Skeletal muscle cell (primary cell): ENCODE results near the gene ODAD4.

Source experiments
- DNase-seq: peaks from one replicate; pipeline ENCODE4 v3.0.0-alpha.2; 2010; ENCODE audit warnings: low read depth
- H3K4me3 ChIP-seq: 2 replicates; pipeline ENCODE4 v1.5.1; 2011; ENCODE audit warnings: low read depth, mild to moderate bottlenecking, control low read depth, low read length, moderate library complexity

ODAD4 gene, protein sequence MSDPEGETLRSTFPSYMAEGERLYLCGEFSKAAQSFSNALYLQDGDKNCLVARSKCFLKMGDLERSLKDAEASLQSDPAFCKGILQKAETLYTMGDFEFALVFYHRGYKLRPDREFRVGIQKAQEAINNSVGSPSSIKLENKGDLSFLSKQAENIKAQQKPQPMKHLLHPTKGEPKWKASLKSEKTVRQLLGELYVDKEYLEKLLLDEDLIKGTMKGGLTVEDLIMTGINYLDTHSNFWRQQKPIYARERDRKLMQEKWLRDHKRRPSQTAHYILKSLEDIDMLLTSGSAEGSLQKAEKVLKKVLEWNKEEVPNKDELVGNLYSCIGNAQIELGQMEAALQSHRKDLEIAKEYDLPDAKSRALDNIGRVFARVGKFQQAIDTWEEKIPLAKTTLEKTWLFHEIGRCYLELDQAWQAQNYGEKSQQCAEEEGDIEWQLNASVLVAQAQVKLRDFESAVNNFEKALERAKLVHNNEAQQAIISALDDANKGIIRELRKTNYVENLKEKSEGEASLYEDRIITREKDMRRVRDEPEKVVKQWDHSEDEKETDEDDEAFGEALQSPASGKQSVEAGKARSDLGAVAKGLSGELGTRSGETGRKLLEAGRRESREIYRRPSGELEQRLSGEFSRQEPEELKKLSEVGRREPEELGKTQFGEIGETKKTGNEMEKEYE

DNA sequence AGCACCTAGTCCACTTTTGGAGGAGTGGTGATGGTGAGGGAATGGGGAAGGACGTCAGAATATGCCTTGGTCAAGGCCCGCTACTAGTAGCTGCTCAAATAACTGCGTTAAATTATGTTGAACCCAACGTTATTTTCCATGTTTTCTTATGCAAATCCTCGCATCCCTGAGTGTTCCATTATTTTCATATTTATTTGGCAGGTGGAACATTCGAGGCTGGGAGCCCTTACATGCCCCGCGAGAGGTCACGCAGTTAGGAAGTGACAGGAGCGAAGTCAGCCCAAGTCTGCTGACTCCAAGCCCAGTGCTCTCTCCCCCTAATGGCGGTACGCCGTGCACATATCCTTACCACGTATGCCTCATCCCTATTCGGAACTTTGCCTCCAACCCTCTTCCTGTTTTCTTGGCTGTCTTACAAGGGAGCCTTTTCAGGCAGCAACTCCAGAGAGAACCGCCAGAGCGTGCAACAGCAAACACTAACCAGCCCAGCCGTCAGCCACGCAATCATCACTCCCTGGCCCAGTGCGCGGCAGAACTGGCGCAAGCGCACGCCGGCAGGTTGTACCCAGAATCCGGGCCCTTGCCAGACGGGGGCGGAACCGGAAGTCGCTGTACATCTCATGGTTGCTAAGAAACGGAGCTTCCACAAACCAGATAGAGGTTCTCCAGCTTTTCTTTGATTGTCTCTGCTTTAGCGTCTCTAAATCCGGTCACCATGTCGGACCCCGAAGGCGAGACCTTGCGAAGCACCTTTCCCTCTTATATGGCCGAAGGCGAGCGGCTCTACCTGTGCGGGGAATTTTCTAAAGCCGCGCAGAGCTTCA, at the start of gene ODAD4:
TSS of gene ODAD4 (plus strand) at position 609 of the 824 bp plus-strand sequence. CDS start at position 716, 107 bp downstream.
- peak; percentile 89 for DNase-seq
- peak within 1 kb of the TSS; percentile 60 for H3K4me3 ChIP-seq

DNA sequence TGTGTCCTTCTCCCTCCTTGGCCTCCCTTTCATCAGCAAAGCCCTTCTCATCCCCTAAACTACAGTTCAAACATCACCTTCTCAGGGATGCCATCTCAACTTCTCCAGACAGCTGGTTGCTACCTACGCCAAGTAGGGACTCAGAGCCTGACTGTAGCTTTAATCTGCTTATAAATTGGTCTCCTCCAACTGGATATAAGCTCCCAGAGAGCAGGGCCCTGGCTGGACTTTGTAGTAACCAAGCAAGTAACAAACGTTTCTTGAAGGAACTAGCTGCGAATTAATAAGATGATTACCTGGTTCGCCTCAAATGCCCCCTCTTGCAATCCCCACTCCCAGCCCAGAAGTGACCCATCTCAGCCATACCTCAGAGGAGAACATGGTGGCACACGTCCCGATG, 47.7 kb upstream of the ODAD4 start:
- no peak for DNase-seq
- H3K4me3 ChIP-seq = no peak overlapping the region

DNA sequence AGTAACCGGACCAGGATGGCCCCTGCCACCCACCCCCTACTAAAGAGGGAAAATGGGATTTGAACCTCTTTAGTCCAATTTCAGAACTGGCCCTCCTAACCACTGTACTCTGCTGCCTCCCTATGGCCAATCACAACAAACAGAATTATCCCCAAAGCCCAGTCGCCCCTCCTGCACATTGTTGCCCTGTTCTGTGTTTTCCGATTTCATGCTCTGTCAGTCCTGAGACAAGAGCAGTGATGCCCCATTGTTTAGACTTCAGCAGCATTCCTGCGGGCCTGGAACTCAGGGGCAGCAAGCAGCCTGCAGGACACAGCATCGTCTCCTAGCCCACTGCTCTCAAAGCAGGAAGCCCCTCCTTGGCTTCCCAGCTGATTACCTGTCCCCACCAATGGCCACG, 44.7 kb upstream of the ODAD4 start:
- H3K4me3 ChIP-seq = no peak overlapping the region
- no peak for DNase-seq

DNA sequence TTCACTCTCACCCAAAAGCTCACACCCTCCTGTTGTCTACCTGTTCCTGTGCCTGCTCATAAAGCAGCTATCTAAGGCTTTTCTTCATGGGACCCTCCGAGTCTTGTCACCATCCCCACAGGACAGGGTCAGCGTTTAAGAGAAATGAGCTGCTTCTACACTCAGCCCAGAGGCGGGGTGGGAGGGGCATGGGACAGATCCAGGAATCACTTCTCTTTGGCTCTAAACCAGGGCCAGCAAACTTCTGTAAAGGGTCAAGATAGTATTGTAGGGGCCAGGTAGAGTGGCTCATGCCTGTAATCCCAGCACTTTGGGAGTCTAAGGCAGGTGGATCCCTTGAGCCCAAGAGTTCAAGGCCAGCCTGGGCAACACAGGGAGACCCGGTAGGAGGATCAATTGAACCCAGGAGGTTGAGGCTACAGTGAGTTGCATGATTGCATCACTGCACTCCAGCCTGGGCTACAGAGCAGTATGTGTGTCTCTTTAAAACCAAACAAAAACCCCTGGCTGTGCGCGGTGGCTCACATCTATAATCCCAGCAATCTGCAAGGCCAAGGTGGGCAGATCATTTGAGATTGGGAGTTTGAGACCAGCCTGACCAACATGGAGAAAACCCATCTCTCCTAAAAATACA, 42.0 kb upstream of the ODAD4 start:
- DNase-seq = no peak
- H3K4me3 ChIP-seq = no peak overlapping the region

DNA sequence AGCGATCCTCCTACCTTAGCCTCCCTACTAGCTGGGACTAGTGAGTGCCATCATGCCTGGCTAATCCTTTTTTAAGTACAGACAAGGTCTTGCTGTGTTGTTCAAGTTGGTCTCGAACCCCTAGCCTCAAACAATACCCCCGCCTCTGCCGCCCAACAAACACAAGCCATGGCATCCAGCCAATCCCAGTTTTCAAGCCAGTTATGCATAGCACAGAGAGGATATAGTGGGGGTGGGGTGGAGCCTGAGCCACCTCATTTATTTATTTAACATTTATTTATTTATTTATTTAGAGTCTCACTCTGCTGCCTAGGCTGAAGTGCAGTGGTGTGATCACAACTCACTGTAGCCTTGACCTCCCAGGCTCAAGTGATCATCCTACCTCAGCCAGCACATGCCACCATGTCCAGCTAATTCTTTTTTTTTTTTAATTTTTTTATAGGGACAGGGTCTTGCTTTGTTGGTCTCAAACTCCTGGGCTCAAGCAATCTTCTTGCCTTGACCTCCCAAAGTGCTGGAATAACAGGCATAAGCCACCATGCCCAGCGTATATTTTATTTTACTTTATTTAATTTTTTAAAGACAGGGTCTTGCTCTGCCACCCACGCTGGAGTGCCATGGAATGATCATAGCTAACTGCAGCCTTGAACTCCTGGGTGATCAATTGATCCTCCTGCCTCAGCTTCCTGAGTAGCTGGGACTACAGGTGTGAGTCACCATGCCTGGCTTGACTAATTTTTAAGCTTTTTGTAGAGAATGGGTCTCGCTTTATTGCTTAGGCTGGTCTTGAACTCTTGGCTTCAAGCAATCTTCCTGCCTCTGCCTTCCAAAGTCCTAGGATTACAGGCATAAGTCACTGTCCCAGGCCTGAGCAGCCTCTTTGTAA, 39.0 kb upstream of the ODAD4 start:
- H3K4me3 ChIP-seq = no peak overlapping the region
- no peak for DNase-seq

DNA sequence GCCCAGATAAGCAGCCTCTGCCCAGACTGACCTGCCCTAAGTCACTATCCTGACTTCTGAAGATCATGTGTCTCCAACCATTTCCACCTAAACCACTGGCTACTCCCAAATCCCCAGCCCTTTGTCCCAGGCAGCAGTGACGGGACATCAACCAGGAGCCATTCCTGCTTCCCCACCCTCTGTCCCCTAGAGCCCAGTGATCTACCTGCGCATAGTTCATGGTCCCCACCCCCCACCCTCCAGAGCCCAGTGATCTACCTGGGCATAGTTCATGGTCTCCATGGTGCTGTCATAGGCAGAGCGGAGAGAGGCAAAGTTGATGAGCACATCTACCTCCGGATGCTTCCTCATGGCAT, 38.4 kb upstream of the ODAD4 start:
- DNase-seq = no peak
- H3K4me3 ChIP-seq = no peak overlapping the region

DNA sequence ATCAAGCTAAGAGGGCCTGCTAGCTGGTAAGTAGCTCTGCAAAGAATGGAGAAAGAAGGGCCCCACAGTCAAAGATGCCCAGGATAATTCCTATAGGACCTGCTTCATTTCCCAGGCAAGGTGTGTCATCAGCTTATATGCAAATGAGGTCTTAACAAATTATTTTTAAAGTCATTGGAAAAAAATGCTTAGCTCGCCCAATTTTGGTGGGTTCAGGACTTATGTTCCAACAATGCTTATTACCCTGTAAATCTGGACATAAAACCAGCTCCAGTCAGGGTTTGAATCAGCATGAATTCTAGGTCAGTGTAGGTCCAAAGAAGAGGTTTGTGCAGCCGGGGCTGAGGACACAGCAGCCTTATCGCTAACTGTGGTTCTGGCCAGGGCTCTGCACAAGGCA, 37.0 kb upstream of the ODAD4 start:
- H3K4me3 ChIP-seq = no peak overlapping the region
- no peak for DNase-seq

DNA sequence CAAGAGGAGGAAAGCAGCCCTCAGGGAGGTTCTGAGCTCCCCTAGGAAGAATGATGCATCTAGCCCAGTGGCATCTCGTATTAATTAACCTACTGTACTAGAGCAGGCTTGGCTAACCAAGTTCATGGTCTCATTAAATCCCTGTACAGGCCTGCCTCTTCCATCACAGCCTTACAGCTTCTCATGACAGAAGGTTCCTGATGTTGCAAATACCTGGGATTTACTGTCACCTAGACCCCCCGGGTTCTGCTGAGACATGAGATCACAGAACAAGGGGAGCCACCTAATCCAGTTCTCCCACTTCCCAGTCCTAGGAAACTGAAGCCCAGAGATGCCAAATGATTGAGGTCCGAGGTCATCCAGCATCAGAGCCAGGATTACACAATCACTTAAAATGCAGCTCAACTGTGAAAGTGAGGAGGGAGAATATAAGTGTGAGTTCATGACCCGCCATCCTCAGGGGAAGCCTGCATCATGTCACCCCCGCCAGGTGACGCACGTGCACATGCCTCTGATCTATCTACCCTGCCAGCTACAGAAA, 35.6 kb upstream of the ODAD4 start:
- DNase-seq = peak; percentile 61
- no peak overlapping the region for H3K4me3 ChIP-seq

DNA sequence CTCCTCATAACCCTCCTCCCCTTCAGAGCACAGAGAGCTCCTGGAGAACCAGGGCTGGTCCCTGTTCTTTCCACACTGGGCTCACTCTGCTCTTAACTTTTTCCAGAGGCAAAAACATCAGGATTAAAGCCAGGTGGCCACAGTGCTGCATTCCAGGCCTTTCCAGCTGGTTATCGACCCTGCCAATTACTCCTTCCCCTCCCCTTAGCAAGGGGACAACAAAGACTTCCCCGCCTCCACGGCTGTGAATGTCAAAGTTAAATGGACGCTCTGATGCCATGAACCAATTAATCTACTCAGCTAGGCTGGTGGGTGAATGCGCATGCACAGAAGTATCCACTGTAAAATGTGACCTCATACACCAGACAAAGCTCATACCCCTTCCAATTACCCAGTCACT, 34.8 kb upstream of the ODAD4 start:
- H3K4me3 ChIP-seq = no peak overlapping the region
- DNase-seq = no peak

DNA sequence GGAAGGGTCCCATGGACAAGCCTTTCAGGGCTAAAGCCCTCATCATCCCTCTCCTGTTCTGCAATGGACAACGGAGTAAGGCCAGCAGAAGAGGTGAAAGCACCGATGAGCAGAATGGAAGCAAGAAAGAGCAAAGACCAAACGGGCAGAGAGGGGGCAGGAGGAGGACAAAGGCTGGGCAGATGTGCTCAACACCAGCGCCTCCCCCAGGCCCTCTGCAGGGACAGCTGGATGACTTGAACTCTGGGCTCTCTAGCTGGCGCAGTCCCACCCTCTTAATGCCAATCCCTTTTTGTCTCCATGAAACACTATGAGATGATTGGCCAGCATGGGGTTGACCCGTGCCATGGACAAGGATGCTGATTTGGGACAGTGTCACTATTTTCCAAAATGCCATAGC, 33.7 kb upstream of the ODAD4 start:
- no peak overlapping the region for H3K4me3 ChIP-seq
- no peak for DNase-seq

DNA sequence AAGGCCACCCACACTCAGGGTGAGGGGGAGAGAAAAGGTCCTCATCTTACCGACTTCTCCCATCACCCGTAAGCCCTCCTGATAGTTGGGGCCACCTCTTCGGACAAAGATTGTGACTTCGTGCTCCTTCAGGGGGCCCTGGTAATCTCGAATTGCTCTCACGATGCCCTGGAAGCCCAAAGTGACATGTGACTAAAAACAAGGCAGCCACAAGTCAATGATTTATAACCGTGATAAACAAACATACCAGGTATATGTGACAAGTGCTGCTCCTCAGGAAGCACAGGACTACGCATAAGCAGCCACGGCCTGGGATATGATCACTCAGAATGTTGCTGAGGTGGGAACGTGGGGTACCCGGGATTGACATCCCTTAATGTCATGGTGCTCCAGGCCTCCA, 28.8 kb upstream of the ODAD4 start:
- H3K4me3 ChIP-seq = no peak overlapping the region
- no peak for DNase-seq

DNA sequence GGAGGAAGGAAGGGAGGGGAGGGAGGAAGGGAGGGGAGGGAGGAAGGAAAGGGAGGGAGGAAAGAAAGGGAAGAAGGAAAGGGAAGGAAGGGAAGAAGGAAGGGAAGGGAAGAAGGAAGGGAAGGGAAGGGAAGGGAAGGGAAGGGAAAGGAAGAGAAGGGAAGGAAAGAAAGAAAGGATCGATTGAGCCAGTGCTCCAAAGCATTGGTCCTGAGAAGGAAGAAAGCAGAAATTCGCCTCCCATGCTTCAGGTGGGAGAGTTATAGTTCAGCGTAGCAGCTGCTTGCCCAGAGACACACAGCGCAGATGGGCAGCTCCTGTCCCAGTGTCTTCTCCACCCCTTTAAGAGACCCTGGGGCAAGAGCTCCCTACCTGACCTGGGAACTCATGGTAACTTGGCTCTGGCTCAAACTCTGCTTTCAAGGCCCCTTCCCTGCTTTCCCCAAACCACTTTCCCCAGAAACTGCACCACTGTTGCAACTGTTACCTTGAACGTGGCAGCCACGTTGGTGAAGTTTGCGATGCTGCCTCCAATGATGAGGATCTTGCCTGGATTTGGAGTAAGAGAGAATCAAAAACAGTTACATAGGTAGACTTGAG, 26.1 kb upstream of the ODAD4 start:
- no peak overlapping the region for H3K4me3 ChIP-seq
- DNase-seq = no peak

DNA sequence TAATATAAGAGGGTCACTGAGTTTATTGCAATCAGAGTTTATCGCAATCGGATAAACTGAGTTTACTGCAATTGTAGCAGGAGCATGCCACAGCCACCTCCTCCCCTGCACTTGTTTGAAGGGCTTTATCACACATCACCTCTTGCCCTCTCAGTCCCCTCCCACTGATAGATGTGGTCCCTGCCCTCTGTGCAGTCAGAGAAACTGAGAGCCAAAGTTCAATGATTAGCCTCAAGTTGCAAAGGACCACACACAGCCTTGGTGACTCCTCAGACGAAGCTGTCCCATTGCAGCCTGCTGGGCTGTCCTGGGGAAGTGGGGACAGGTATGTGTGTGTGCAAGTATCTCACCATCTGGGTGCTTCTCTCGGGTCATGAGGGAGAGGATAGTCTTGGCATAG, 25.2 kb upstream of the ODAD4 start:
- DNase-seq = no peak
- no peak overlapping the region for H3K4me3 ChIP-seq

DNA sequence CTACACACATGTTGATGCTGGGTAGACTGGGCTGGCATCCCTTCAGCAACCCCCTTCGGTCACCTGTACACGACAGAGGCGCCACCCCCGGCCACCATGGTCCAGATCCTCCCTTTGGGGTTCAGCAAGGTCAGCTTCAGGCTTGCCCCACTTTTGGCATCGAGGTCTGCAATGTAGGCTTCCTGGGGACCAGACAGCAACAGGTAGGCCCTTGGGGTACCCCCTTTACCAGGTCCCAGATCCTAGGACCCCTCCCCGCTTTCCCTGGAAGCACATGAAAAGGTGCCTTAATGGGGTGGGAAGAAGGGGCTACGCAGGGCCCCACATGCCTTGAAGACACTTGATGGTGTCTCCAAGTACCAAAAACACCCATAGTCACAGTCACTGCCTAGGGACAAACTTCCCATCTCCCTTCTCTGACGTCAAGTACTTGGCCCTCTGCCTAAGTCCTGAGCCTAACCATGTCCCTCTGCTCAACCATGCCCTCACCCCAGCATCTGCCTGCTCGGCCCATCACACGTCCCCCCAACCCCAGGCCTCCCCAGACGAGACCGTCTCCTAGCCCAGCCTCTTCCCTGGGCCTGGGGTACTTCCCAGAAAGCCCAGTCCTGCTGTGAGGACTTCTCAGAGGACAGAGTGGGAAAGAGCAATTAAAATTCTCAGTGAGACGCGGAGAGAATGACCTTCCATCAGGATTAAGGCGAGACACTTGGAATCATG, 23.8 kb upstream of the ODAD4 start:
- no peak overlapping the region for H3K4me3 ChIP-seq
- no peak for DNase-seq

DNA sequence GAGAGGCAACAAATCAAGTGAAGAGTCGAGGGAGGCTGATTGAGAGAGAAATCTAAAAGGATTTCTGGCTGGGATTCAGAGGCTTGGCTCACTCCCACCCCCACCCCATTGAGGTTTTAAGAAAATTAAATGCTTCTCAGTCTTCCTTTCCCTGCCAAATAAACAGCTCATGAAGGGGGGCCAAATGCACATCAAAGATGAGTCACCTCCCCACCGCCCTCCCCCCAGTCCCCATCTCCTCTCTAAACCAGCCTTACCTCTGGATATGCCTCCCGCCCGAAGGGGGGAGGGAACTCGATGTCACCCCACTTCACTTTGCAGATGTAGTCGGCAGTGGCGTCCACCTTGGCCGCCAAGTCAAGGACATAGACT, 23.2 kb upstream of the ODAD4 start:
- peak; percentile 37 for DNase-seq
- H3K4me3 ChIP-seq = no peak overlapping the region

DNA sequence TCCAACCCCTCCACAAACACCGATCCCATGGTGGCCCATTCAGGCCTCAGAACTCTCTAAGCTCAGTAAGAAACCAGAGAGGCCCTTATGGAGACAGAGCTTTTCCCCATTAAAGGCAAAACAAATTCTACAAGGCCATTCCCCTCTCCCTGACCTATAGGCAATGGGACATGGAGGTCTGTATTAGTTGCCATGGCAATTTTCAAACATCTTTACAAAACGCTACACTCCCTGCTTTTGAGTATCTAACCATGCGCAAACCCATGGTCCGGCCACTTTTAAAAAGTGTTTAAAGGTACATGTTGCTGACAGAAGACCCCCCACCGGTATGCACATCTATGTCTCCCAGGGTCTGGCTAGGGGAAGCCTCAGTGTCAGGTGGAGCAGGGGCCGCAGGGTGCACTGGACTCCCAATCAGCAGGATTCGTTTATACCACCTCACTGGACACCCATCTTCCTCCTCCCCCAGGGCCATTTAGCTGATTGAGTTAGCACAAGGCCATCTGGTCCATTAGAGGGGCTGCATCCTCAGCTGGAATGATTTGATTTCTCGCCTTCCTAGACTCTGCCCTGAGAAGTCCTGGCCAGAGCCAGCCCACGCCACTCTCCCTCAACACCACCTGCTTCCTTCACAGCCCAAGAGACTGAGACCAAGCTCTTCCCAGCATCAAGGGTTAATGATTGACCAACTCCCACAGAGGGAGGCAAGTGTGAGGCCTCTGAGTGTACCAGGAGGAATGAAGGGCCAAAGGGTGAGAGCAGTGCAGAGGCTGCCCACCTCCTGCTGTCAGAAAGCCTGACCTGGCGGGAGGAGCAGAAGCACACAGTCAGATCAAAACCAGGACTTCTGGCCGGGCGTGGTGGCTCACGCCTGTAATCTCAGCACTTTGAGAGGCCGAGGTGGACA, 22.5 kb upstream of the ODAD4 start:
- no peak overlapping the region for H3K4me3 ChIP-seq
- no peak for DNase-seq

DNA sequence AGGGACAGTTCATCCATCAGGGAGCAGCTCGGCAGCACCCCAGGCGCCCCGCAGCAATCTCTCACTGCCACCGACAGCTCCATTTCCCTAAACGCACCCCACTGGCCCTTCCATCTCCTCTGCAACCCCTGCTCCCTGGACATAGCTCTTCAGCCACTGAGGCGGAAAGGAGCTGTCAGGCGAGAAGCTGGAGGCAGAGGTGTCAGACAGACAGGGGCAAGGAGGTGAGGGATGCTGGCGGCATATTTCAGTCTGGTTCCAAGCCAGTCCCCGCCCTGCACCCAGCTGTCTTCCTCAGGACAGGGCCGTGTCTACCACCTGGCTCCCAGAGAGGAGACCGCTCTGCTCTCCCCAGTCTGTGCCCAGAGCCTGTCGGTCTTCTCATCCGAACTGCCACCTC, 21.3 kb upstream of the ODAD4 start:
- no peak for DNase-seq
- H3K4me3 ChIP-seq = no peak overlapping the region
